IMR-90 (cell line): ENCODE measurements around the gene PTGDR2. TPM values are rescaled to one million over a fixed set of nuclear protein-coding genes. Genes with fewer than 3 reads are reported as not detected.

Source experiments
- ATAC-seq: fragments of 200-7000 bp; cut with Tn5 transposase; 2 replicates; pipeline ENCODE4 v1.9.1; 2020; ENCODE audit warnings: low read depth, mild to moderate bottlenecking, moderate library complexity
- Bru-seq: library from RNA; stranded (reverse); fragments of 400-500 nt; gene quantifications from one replicate; lab custom pipeline; 2021; lab: Mats Ljungman, UMichigan
- BruChase-seq, 2 experiments: library from RNA; stranded (reverse); fragments of 400-500 nt; gene quantifications; one replicate each; lab custom pipeline; 2021; lab: Mats Ljungman, UMichigan
- BruUV-seq: library from RNA; stranded (reverse); fragments of 400-500 nt; replicated peaks from 2 replicates; lab custom pipeline; 2021; lab: Mats Ljungman, UMichigan
- CTCF ChIA-PET: fragments of 300-600 bp; formaldehyde crosslinking; extraction: SDS; loops from one replicate; lab custom pipeline; 2021; ENCODE audit warnings: antibody characterized with exemption; lab: Yijun Ruan, JAX
- POLR2A ChIA-PET: fragments of 300-600 bp; sonication (Branson Sonifier 250); formaldehyde crosslinking; loops from one replicate; lab custom pipeline; 2022; ENCODE audit warnings: antibody characterized with exemption; ENCODE audit not compliant: unreplicated experiment; lab: Charles Lee
- DNase-seq: peaks from one replicate; pipeline ENCODE4 v3.0.0; 2013
- H2AFZ ChIP-seq: replicated peaks from 2 replicates; pipeline ENCODE3; 2013; ENCODE audit warnings: low read length, mild to moderate bottlenecking; ENCODE audit not compliant: poor library complexity
- H2AK5ac ChIP-seq: 2 replicates; pipeline ENCODE4 v1.6.1; 2013; ENCODE audit warnings: low read depth, low read length, inconsistent platforms
- H2AK9ac ChIP-seq: replicated peaks from 2 replicates; pipeline ENCODE3; 2013; ENCODE audit warnings: mild to moderate bottlenecking, low read depth, low read length, moderate library complexity; ENCODE audit not compliant: poor library complexity
- H2BK120ac ChIP-seq: 2 replicates; pipeline ENCODE4 v1.6.1; 2013; ENCODE audit warnings: low read depth, low read length, inconsistent platforms
- H2BK15ac ChIP-seq: 3 replicates; pipeline ENCODE4 v1.6.1; 2013; ENCODE audit warnings: low read depth, low read length, inconsistent platforms
- H2BK20ac ChIP-seq: 2 replicates; pipeline ENCODE4 v1.6.1; 2013; ENCODE audit warnings: low read depth, mild to moderate bottlenecking, inconsistent platforms, low read length, moderate library complexity
- H2BK5ac ChIP-seq: 2 replicates; pipeline ENCODE4 v1.6.1; 2013; ENCODE audit warnings: mild to moderate bottlenecking, low read depth, low read length, inconsistent platforms; ENCODE audit not compliant: poor library complexity, severe bottlenecking
- H3K14ac ChIP-seq: replicated peaks from 2 replicates; pipeline ENCODE4 v1.6.1; 2013; ENCODE audit warnings: low read depth, low read length, inconsistent platforms
- H3K18ac ChIP-seq: 2 replicates; pipeline ENCODE4 v1.6.1; 2013; ENCODE audit warnings: low read depth, low read length, control low read depth
- H3K23ac ChIP-seq: 2 replicates; pipeline ENCODE4 v1.6.1; 2013; ENCODE audit warnings: low read depth, low read length, inconsistent platforms
- H3K27ac ChIP-seq: 2 replicates; pipeline ENCODE4 v1.5.1; 2013; ENCODE audit warnings: mild to moderate bottlenecking, control low read depth, low read length; ENCODE audit not compliant: insufficient read depth
- H3K27me3 ChIP-seq: 2 replicates; pipeline ENCODE4 v1.6.1; 2013; ENCODE audit warnings: low read length; ENCODE audit not compliant: control insufficient read depth, insufficient read depth
- H3K36me3 ChIP-seq: 2 replicates; pipeline ENCODE4 v1.6.1; 2013; ENCODE audit warnings: low read length, mixed read lengths; ENCODE audit not compliant: control insufficient read depth, insufficient read depth
- H3K4ac ChIP-seq: 2 replicates; pipeline ENCODE4 v1.6.1; 2013; ENCODE audit warnings: low read depth, low read length, inconsistent platforms
- H3K4me1 ChIP-seq: 2 replicates; pipeline ENCODE4 v1.6.1; 2013; ENCODE audit warnings: low read length, mixed read lengths; ENCODE audit not compliant: control insufficient read depth, insufficient read depth
- H3K4me2 ChIP-seq: 2 replicates; pipeline ENCODE4 v1.6.1; 2013; ENCODE audit warnings: low read depth, mild to moderate bottlenecking, control low read depth, low read length, moderate library complexity
- H3K4me3 ChIP-seq: 2 replicates; pipeline ENCODE4 v1.5.1; 2013; ENCODE audit warnings: low read depth, mild to moderate bottlenecking, control low read depth, low read length, moderate library complexity; ENCODE audit not compliant: insufficient read depth
- H3K56ac ChIP-seq: 2 replicates; pipeline ENCODE4 v1.6.1; 2013; ENCODE audit warnings: low read length, inconsistent platforms; ENCODE audit not compliant: insufficient read depth; ENCODE audit errors: extremely low read depth
- H3K79me1 ChIP-seq, 2 experiments: 2 replicates each; pipeline ENCODE4 v1.6.1; 2013; ENCODE audit warnings: low read length in 2 of 2, inconsistent platforms in 1 of 2, low read depth in 1 of 2
- H3K9ac ChIP-seq: 2 replicates; pipeline ENCODE4 v1.6.1; 2013; ENCODE audit warnings: low read depth, low read length, control low read depth
- H3K9me1 ChIP-seq: 2 replicates; pipeline ENCODE4 v1.6.1; 2013; ENCODE audit warnings: low read length, inconsistent platforms; ENCODE audit not compliant: insufficient read depth
- H3K9me3 ChIP-seq: 2 replicates; pipeline ENCODE4 v1.6.1; 2013; ENCODE audit warnings: low read length; ENCODE audit not compliant: control insufficient read depth, insufficient read depth
- H4K20me1 ChIP-seq: 2 replicates; pipeline ENCODE4 v1.6.1; 2013; ENCODE audit warnings: low read length, inconsistent platforms; ENCODE audit not compliant: insufficient read depth
- H4K5ac ChIP-seq: 2 replicates; pipeline ENCODE4 v1.6.1; 2013; ENCODE audit warnings: mild to moderate bottlenecking, low read depth, low read length, control low read depth
- H4K8ac ChIP-seq, 2 experiments: 2 replicates each; pipeline ENCODE4 v1.6.1; 2013; ENCODE audit warnings: low read depth in 2 of 2, low read length in 2 of 2, control low read depth in 1 of 2, inconsistent platforms in 1 of 2
- H4K91ac ChIP-seq: 2 replicates; pipeline ENCODE4 v1.6.1; 2013; ENCODE audit warnings: low read depth, low read length, inconsistent platforms; ENCODE audit not compliant: insufficient read depth
- FOS ChIP-seq: fragments of 150-350 bp; IDR thresholded peaks from 2 replicates; pipeline ENCODE4 v1.6.1; 2016; ENCODE audit warnings: low read depth, low read length
- POLR2A ChIP-seq: IDR thresholded peaks from 2 replicates; pipeline ENCODE4 v1.6.1; 2012; ENCODE audit warnings: mild to moderate bottlenecking, low read depth, low read length
- RCOR1 ChIP-seq: IDR thresholded peaks from 2 replicates; pipeline ENCODE4 v1.6.1; 2012; ENCODE audit warnings: mild to moderate bottlenecking, low read length, improper control_type of control experiment; ENCODE audit not compliant: insufficient replicate concordance
- WGBS, 2 experiments: methylation state at CpG; one replicate each; pipeline versions ENCODE4 v1.1.5 to v1.1.7; 2013; ENCODE audit warnings: missing lambda C conversion rate in 2 of 2; ENCODE audit not compliant: insufficient read length in 1 of 2; ENCODE audit errors: extremely low coverage in 2 of 2; 5-methylcytosine and 5-hydroxymethylcytosine counted together
- dilution Hi-C: fragments of 300-500 bp; cut with HindIII; formaldehyde crosslinking; loops from one replicate; pipeline ENCODE4 v1.14.3; 2018; ENCODE audit warnings: low sequenced_read_pairs; ENCODE audit not compliant: unreplicated experiment
- in situ Hi-C: fragments of 300-500 bp; cut with MboI; formaldehyde crosslinking; loops from 3 replicates; pipeline ENCODE4 v1.14.3; 2019; ENCODE audit warnings: low sequenced_read_pairs, inconsistent platforms, mixed read lengths
- intact Hi-C: fragments of 100-400 bp; cut with micrococcal nuclease; formaldehyde crosslinking; loops from 2 replicates; pipeline ENCODE4 v1.10.0; 2022
- long read RNA-seq: library from polyadenylated mRNA; unstranded; transcript quantifications from one replicate; pipeline ENCODE4 v2.0.0, GENCODE V29; 2021; ENCODE audit not compliant: unreplicated experiment
- polyA plus RNA-seq, 3 experiments: library from polyadenylated mRNA; depleted of rRNA; stranded (reverse); fragments of >200 nt; gene quantifications; 2 replicates each; pipeline ENCODE4 v1.2.3, GENCODE V29; 2012; ENCODE audit warnings: low replicate concordance in 1 of 3
- total RNA-seq: library from RNA; depleted of rRNA; stranded (reverse); fragments of >200 nt; gene quantifications from 2 replicates; pipeline ENCODE4 v1.2.3, GENCODE V29; 2012; rRNA removed

Gene PTGDR2
- total RNA-seq, result under 0.01 TPM in 2 replicates
- 0.09 and 0.12 TPM in 2 replicates for polyA plus RNA-seq (2012; rRNA removed)
- polyA plus RNA-seq (2012; cell fraction: cytosol; rRNA removed), result 0.02 and 0.25 TPM in 2 replicates
- polyA plus RNA-seq (2012; cell fraction: nucleus; rRNA removed; ENCODE audit: low replicate concordance), result 0.24 and 0.25 TPM in 2 replicates
- percentile 12 among the genes with signal in this experiment for Bru-seq, nascent RNA
- BruChase-seq, experiment 1, labeled RNA remaining after a 6-hour chase, result percentile 24 among the genes with signal in this experiment
- percentile 18 among the genes with signal in this experiment for BruChase-seq, experiment 2, labeled RNA remaining after a 2-hour chase
- long read RNA-seq, result 0 reads

DNA sequence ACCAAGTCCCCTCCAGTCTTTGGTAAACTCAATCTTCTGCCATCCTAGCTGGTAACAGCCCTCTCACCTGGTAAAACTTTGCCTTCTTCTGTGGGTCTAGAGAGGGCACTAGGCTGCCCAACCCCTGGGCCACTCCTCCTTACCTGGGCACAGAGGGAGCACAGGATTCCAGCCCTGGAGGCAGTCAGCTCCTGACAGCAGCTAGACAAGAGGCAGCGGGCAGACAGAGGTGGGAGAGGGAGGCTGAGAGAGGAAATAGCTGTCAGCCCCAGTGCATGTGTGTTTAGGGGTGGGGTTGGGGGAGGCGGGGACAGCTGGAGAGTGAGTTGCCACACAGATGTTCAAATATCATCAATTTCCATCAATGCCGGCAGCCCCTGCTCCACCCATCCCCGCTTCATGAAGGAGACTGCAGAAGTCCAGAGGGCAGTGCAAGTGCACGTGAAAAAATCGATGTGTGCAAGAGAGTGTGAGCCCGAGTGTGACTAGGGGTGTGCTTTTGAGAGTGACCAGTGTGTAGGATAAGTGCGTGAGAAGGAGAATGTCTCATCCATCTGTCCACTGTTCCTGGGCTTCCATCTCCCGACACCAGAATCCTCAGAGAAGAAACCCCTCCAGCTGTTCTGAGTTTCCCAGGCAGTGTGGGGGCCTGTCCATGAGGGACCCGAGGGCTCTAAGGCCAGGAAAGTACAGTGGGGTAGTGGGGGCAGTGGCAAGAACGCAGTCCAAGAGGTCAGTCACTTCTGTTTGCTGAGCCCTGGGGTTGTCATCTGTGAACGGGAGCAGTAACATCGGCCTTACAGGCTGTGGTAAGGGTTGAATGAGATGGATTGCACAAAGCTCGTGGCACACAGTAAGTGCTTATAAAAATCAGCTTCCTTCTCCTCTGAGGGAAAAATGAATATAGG lies at the start of gene PTGDR2:
PTGDR2 (minus strand) TSS at position 225 of the 908 bp plus-strand sequence. CDS start 2,228 bp downstream, outside the sequence.
- Histone ChIP-seq H4K91ac (no peak within 1 kb of the TSS), H2BK15ac (no peak within 1 kb of the TSS; the same call in 2 of the 3 replicates), H4K20me1 (no peaks in the 10 kb centered on the region), H3K9ac (no peak within 1 kb of the TSS), H3K79me1 (no peaks in the 10 kb centered on the region), H2AFZ (peak within 1 kb of the TSS; percentile 62), H2BK20ac (no peak within 1 kb of the TSS), H3K36me3 (peaks cover 8% of the 10 kb centered on the region), H4K8ac (no peak within 1 kb of the TSS), H3K9me1 (peaks cover 2% of the 10 kb centered on the region; the same call in 1 of the 2 replicates), H3K4me1 (peaks cover 7% of the 10 kb centered on the region), H2BK120ac (no peak within 1 kb of the TSS), H3K23ac (peak within 1 kb of the TSS; percentile 67; the same call in 1 of the 2 replicates), H3K9me3 (no peaks in the 10 kb centered on the region), H3K4me2 (no peak within 1 kb of the TSS), H3K4ac (no peak within 1 kb of the TSS), H3K27me3 (no peaks in the 10 kb centered on the region), H3K18ac (no peak within 1 kb of the TSS), H2AK5ac (no peak within 1 kb of the TSS), H3K14ac (peak within 1 kb of the TSS; percentile 10; the same call in 1 of the 2 replicates), H4K5ac (no peak within 1 kb of the TSS), H2AK9ac (no peak within 1 kb of the TSS), H3K4me3 (no peak within 1 kb of the TSS), H3K56ac (no peak within 1 kb of the TSS), H2BK5ac (no peak within 1 kb of the TSS), H3K27ac (no peak within 1 kb of the TSS)
- BruUV-seq, result no TSS peak
- dilution Hi-C loops, result no loop called here
- ChIA-PET CTCF (interaction anchor here (0.6 to 1.4 kb wide), 3 partner anchors 12 to 32 kb away, joined by 3 to 4 read pairs (median 4); no protein-coding TSS in a partner anchor), POLR2A (no interaction called here)
- TF ChIP-seq RCOR1, result no peak
- no peak for TF ChIP-seq FOS
- no peak for TF ChIP-seq POLR2A
- DNase-seq (no peak), ATAC-seq (peak; percentile 38)
- WGBS, 2 experiments, result 40% methylated on average over 1 of the region's 14 CpGs; no CpG with 5 or more reads in 1 of the 2 experiments
- in situ Hi-C loops, result no loop called here
- intact Hi-C loops, result no loop called here
